ENCODE data around the gene TENT4B.

DNA sequence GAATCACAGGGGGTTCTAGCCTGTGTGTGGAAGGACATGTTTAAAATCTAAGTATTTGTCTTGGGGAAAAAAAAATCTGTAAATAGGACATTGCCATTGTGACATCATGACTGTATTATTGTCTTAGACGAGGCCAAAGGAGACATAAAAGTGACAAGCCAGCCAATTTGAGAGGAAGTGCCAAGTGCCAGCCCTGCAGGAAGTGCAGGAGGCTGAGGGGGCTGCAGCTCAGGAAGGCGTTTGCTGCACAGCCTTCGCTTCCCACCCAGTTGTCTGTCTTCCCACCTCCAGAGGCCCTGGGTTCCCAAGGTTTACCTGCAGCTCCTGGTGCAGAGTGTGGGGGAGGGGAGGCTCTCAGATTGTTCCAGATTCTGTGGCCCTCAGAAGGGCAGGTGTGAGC lies 114.5 kb downstream of the TENT4B start:
- TF ChIP-seq CTCF (IDR thresholded peaks at IDR 0.05) (no peak), EZH2 (IDR thresholded peaks at IDR 0.05) (no peak)

Data from neural progenitor cell (in vitro differentiated cells).